ENCODE results near the gene RXFP4. TPM values are rescaled to one million over a fixed set of nuclear protein-coding genes. Genes with fewer than 3 reads are reported as not detected.
"Not testable (repeated sequence)": the region's sequence is repeated elsewhere in the genome, so short reads cannot be mapped to it uniquely, and the experiment has no call there.

The RXFP4 gene
- total RNA-seq, 1 donor from 2014 or later, result not detected

GRCh38 chr1:155983191-155984024 lies 42.0 kb downstream of the RXFP4 start:
- Mint-ChIP-seq H3K36me3 (ENCODE audit: insufficient read depth) (no peaks in the 10 kb centered on the region), H3K4me3 (ENCODE audit: low read depth) (peak overlapping the region; percentile 70), H3K27ac (peak overlapping the region; percentile 65), H3K4me1 (ENCODE audit: low read depth) (peaks cover 33% of the 10 kb centered on the region), H3K9me3 (ENCODE audit: low read depth) (no peaks in the 10 kb centered on the region), H3K27me3 (no peaks in the 10 kb centered on the region)
- TF ChIP-seq CTCF (IDR thresholded peaks at IDR 0.05; ENCODE audit: unreplicated experiment), result no peak
- DNase-seq (ENCODE audit: low spot score, unreplicated experiment), result no peak

DNA sequence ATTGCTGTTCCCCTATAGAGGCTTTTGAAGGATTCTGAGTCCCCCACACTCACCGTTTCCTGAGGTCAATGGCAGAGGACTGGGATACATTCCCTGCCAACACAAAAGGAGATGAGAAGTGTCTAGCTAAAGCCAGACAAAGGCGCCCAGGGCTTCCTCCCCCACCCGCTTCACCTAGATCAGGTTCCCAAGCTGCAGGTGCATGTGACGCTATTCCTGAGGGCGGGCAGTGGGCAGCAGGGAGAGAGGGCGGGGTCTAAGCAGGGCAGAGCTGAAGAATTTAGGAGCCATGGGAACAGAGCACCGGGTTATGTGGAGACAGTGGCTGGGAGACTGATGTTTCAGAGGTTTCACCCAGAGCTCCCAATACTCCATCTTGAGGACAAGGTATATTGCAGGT lies 42.9 kb downstream of the RXFP4 start:
- H3K27ac Mint-ChIP-seq, result peak overlapping the region; percentile 65
- H3K9me3 Mint-ChIP-seq (ENCODE audit: low read depth), result no peaks in the 10 kb centered on the region
- H3K27me3 Mint-ChIP-seq, result no peaks in the 10 kb centered on the region
- H3K4me3 Mint-ChIP-seq (ENCODE audit: low read depth), result peak overlapping the region; percentile 70
- DNase-seq (ENCODE audit: low spot score, unreplicated experiment), result peak; percentile 31
- no peak for TF ChIP-seq CTCF (IDR thresholded peaks at IDR 0.05; ENCODE audit: unreplicated experiment)
- no peaks in the 10 kb centered on the region for H3K36me3 Mint-ChIP-seq (ENCODE audit: insufficient read depth)
- peaks cover 26% of the 10 kb centered on the region for H3K4me1 Mint-ChIP-seq (ENCODE audit: low read depth)

DNA sequence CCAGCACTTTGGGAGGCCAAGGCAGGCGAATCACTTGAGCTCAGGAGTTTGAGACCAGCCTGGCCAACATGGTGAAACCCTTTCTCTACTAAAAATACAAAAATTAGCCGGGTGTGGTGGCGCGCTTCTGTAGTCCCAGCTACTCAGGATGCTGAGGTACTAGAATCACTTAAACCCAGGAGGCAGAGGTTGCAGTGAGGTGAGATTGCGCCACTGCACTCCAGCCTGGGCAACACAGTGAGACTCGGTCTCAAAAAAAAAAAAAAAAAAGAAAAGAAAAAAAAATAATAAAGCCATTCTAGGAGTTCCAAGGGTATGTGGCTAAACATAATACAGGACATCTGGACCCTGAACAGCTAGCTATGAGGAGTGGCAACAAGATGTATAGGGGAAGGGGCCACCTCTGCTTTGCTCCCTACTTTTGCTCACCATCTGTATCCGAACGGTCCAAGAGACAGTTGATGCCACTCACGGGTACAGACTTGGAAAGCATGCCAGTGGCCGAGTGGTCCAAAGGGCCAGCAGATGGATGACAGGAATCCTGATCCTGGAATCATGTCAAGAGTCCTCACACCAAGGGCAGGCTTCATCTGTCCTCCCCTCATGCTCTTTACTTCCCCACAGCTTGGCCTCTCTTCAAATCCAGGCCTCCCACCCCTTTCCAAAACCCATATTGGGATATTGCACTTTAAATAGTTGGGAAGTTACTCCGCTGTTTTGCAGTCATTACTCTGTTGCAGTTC lies 43.6 kb downstream of the RXFP4 start:
- H3K27me3 Mint-ChIP-seq; H3K9me3 Mint-ChIP-seq (ENCODE audit: low read depth); DNase-seq (ENCODE audit: low spot score, unreplicated experiment); H3K36me3 Mint-ChIP-seq (ENCODE audit: insufficient read depth); H3K4me3 Mint-ChIP-seq (ENCODE audit: low read depth): not testable (repeated sequence)
- H3K27ac Mint-ChIP-seq, result peak overlapping the region; percentile 65
- peaks cover 21% of the 10 kb centered on the region for H3K4me1 Mint-ChIP-seq (ENCODE audit: low read depth)

- Mint-ChIP-seq H3K36me3 (ENCODE audit: insufficient read depth) (no peaks in the 10 kb centered on the region), H3K4me1 (ENCODE audit: low read depth) (peaks cover 2% of the 10 kb centered on the region), H3K9me3 (ENCODE audit: low read depth) (no peaks in the 10 kb centered on the region), H3K27me3 (no peaks in the 10 kb centered on the region), H3K27ac (no peak overlapping the region), H3K4me3 (ENCODE audit: low read depth) (no peak overlapping the region)
- peak; percentile 62 for DNase-seq (ENCODE audit: low spot score, unreplicated experiment)
- peak; percentile 92 for TF ChIP-seq CTCF (IDR thresholded peaks at IDR 0.05; ENCODE audit: unreplicated experiment)
Measured at GRCh38 chr1:155989242-155990004, 48.0 kb downstream of the RXFP4 start.

GRCh38 chr1:155990005-155990739 lies 48.7 kb downstream of the RXFP4 start:
- H3K27me3 Mint-ChIP-seq, result no peaks in the 10 kb centered on the region
- no peak for TF ChIP-seq CTCF (IDR thresholded peaks at IDR 0.05; ENCODE audit: unreplicated experiment)
- no peaks in the 10 kb centered on the region for H3K36me3 Mint-ChIP-seq (ENCODE audit: insufficient read depth)
- no peaks in the 10 kb centered on the region for H3K4me1 Mint-ChIP-seq (ENCODE audit: low read depth)
- H3K27ac Mint-ChIP-seq, result no peak overlapping the region
- H3K9me3 Mint-ChIP-seq (ENCODE audit: low read depth), result no peaks in the 10 kb centered on the region
- no peak overlapping the region for H3K4me3 Mint-ChIP-seq (ENCODE audit: low read depth)
- DNase-seq (ENCODE audit: low spot score, unreplicated experiment), result no peak

Small RNAs within 50 kb of the gene (microRNA-seq; reads per million reads assigned to microRNA genes)
- gene MIR6738 (ENCODE audit: borderline number of aligned reads, unreplicated experiment), result not detected

Other genes starting within 250 kb of the RXFP4 start
- 69.4 and 73.2 TPM in 2 replicates for gene GON4L, start 84.4 kb upstream of the RXFP4 start, total RNA-seq
- 1.7 and 2.0 TPM in 2 replicates for gene SYT11, start 82.1 kb upstream of the RXFP4 start, total RNA-seq
- gene RIT1, start 30.3 kb upstream of the RXFP4 start, total RNA-seq, result 28.3 and 30.1 TPM in 2 replicates
- 67.6 and 71.2 TPM in 2 replicates for gene KHDC4, start 7.2 kb upstream of the RXFP4 start, total RNA-seq
- gene ARHGEF2, start 36.9 kb downstream of the RXFP4 start, total RNA-seq, result 103 and 111 TPM in 2 replicates
- gene SSR2, start 79.3 kb downstream of the RXFP4 start, total RNA-seq, result 299 and 301 TPM in 2 replicates
- gene UBQLN4, start 112.2 kb downstream of the RXFP4 start, total RNA-seq, result 94.2 and 97.8 TPM in 2 replicates
- 61.0 and 63.0 TPM in 2 replicates for gene LAMTOR2, start 113.1 kb downstream of the RXFP4 start, total RNA-seq
- gene RAB25, start 119.5 kb downstream of the RXFP4 start, total RNA-seq, result 93.8 and 99.1 TPM in 2 replicates
- gene MEX3A, start 140.8 kb downstream of the RXFP4 start, total RNA-seq, result 112 and 113 TPM in 2 replicates
- gene LMNA, start 173.1 kb downstream of the RXFP4 start, total RNA-seq, result 83.5 and 92.7 TPM in 2 replicates
- 2.1 and 3.7 TPM in 2 replicates for gene SEMA4A, start 211.9 kb downstream of the RXFP4 start, total RNA-seq

All from progenitor cell of endocrine pancreas (in vitro differentiated cells).